ENCODE results near the gene FNDC3B.

The FNDC3B gene

GRCh38 chr3:172323894-172324610 is 284.7 kb downstream of the FNDC3B start:
- no peak for DNase-seq

GRCh38 chr3:172324611-172325203 is 285.3 kb downstream of the FNDC3B start:
- no peak for DNase-seq

- no peak for DNase-seq
Measured at GRCh38 chr3:172325461-172325860, 286.1 kb downstream of the FNDC3B start.

GRCh38 chr3:172326993-172327392 is 287.6 kb downstream of the FNDC3B start:
- DNase-seq = no peak

GRCh38 chr3:172328282-172328681 is 288.9 kb downstream of the FNDC3B start:
- DNase-seq = no peak

- DNase-seq = no peak
Measured at GRCh38 chr3:172329070-172329469, 289.7 kb downstream of the FNDC3B start.

GRCh38 chr3:172330413-172330812 is 291.0 kb downstream of the FNDC3B start:
- no peak for DNase-seq

- peak; percentile 16 to 76 for DNase-seq
Measured at GRCh38 chr3:172332256-172333041, 293.1 kb downstream of the FNDC3B start.

GRCh38 chr3:172333042-172333377 is 293.6 kb downstream of the FNDC3B start:
- DNase-seq = no peak

GRCh38 chr3:172333692-172334457 is 294.5 kb downstream of the FNDC3B start:
- no peak for DNase-seq

- peak in 1 of 2 experiments; percentile 31 for DNase-seq
Measured at GRCh38 chr3:172334671-172335207, 295.4 kb downstream of the FNDC3B start.

- no peak for DNase-seq
Measured at GRCh38 chr3:172339892-172340291, 300.5 kb downstream of the FNDC3B start.

GRCh38 chr3:172340583-172340982 is 301.2 kb downstream of the FNDC3B start:
- DNase-seq = no peak

GRCh38 chr3:172341482-172342059 is 302.2 kb downstream of the FNDC3B start:
- DNase-seq = peak; percentile 22 to 79

- DNase-seq = no peak
Measured at GRCh38 chr3:172342097-172342659, 302.8 kb downstream of the FNDC3B start.

GRCh38 chr3:172343117-172343516 is 303.7 kb downstream of the FNDC3B start:
- no peak for DNase-seq

- no peak for DNase-seq
Measured at GRCh38 chr3:172343979-172344378, 304.6 kb downstream of the FNDC3B start.

- DNase-seq = no peak
Measured at GRCh38 chr3:172346161-172346560, 306.8 kb downstream of the FNDC3B start.

- no peak for DNase-seq
Measured at GRCh38 chr3:172347895-172348679, 308.7 kb downstream of the FNDC3B start.

- DNase-seq = no peak
Measured at GRCh38 chr3:172351895-172352466, 312.6 kb downstream of the FNDC3B start.

- DNase-seq = no peak
Measured at GRCh38 chr3:172352786-172353185, 313.4 kb downstream of the FNDC3B start.
